D721Med (cell line): ENCODE data around the gene ZP2.

ENCODE experiments used
- DNase-seq: peaks from one replicate; pipeline ENCODE4 v3.0.0; 2011; ENCODE audit warnings: low spot score; ENCODE audit not compliant: insufficient read length
- FAIRE-seq: peaks from 2 replicates; lab custom pipeline; 2011; peaks lifted over from hg19 to GRCh38; lab: Jason Lieb, UNC
- CTCF ChIP-seq: IDR thresholded peaks from 2 replicates; pipeline ENCODE4 v1.5.1; 2012; ENCODE audit warnings: mild to moderate bottlenecking, control low read depth; ENCODE audit not compliant: insufficient read depth; ENCODE audit errors: missing control alignments

ZP2 gene

GRCh38 chr16:21227866-21228265, 16.5 kb upstream of the ZP2 start:
- FAIRE-seq, result no peak
- no peak for DNase-seq

GRCh38 chr16:21226749-21227148, 15.4 kb upstream of the ZP2 start:
- no peak for FAIRE-seq
- DNase-seq, result no peak
- no peak for TF ChIP-seq CTCF

More at GRCh38 chr16:21227866-21228265, 16.5 kb upstream of the ZP2 start:
- TF ChIP-seq CTCF, result no peak

- DNase-seq, result no peak
- FAIRE-seq, result no peak
- no peak for TF ChIP-seq CTCF
Measured at GRCh38 chr16:21224800-21225199, 13.4 kb upstream of the ZP2 start.

- DNase-seq, result no peak
- no peak for FAIRE-seq
Measured at GRCh38 chr16:21223787-21224186, 12.4 kb upstream of the ZP2 start.

GRCh38 chr16:21222495-21223337, 11.3 kb upstream of the ZP2 start:
- no peak for TF ChIP-seq CTCF
- DNase-seq (no peak), FAIRE-seq (no peak)

More at GRCh38 chr16:21223787-21224186, 12.4 kb upstream of the ZP2 start:
- TF ChIP-seq CTCF, result no peak

- FAIRE-seq, result no peak
- DNase-seq, result no peak
- TF ChIP-seq CTCF, result no peak
Measured at GRCh38 chr16:21219551-21219950, 8.2 kb upstream of the ZP2 start.

GRCh38 chr16:21218153-21218552, 6.8 kb upstream of the ZP2 start:
- no peak for TF ChIP-seq CTCF
- DNase-seq (no peak), FAIRE-seq (no peak)
